ENCODE results near the gene CACNB4.

The CACNB4 gene

GRCh38 chr2:151845481-151845880 is 253.4 kb downstream of the CACNB4 start:
- no peak for DNase-seq

GRCh38 chr2:151844211-151844896 is 254.5 kb downstream of the CACNB4 start:
- no peak for DNase-seq

- DNase-seq: no peak
Observed at GRCh38 chr2:151843691-151844061, 255.2 kb downstream of the CACNB4 start.

- no peak for DNase-seq
Observed at GRCh38 chr2:151842830-151843690, 255.8 kb downstream of the CACNB4 start.

GRCh38 chr2:151841047-151841424 is 257.8 kb downstream of the CACNB4 start:
- no peak for DNase-seq

- DNase-seq: no peak
Observed at GRCh38 chr2:151840216-151841046, 258.4 kb downstream of the CACNB4 start.

GRCh38 chr2:151837926-151838325 is 260.9 kb downstream of the CACNB4 start:
- DNase-seq: no peak

GRCh38 chr2:151833984-151834383 is 264.9 kb downstream of the CACNB4 start:
- no peak for DNase-seq

GRCh38 chr2:151830961-151831360 is 267.9 kb downstream of the CACNB4 start:
- no peak for DNase-seq

GRCh38 chr2:151828890-151829324 is 269.9 kb downstream of the CACNB4 start:
- no peak for DNase-seq

- peak; percentile 97 for DNase-seq
Observed at GRCh38 chr2:151828143-151828889, 270.5 kb downstream of the CACNB4 start, which contains the start of gene ARL5A. Gene ARL5A (minus strand): TSS chr2:151828421. CDS start chr2:151828176, 245 bp downstream.

- peak; percentile 75 for DNase-seq
Observed at GRCh38 chr2:151827564-151828142, 271.2 kb downstream of the CACNB4 start.

GRCh38 chr2:151826737-151827157 is 272.1 kb downstream of the CACNB4 start:
- DNase-seq: no peak

- DNase-seq: no peak
Observed at GRCh38 chr2:151824886-151825285, 274.0 kb downstream of the CACNB4 start.

- no peak for DNase-seq
Observed at GRCh38 chr2:151823651-151824050, 275.2 kb downstream of the CACNB4 start.

GRCh38 chr2:151819920-151820319 is 278.9 kb downstream of the CACNB4 start:
- no peak for DNase-seq

GRCh38 chr2:151817929-151818328 is 280.9 kb downstream of the CACNB4 start:
- no peak for DNase-seq

- DNase-seq: no peak
Observed at GRCh38 chr2:151816843-151817242, 282.0 kb downstream of the CACNB4 start.

GRCh38 chr2:151815821-151816489 is 282.9 kb downstream of the CACNB4 start:
- no peak for DNase-seq

GRCh38 chr2:151810489-151810888 is 288.4 kb downstream of the CACNB4 start:
- DNase-seq: no peak

- DNase-seq: no peak
Observed at GRCh38 chr2:151809073-151809383, 289.8 kb downstream of the CACNB4 start.

All from activated CD8-positive, alpha-beta memory T cell treated with anti-CD3 and anti-CD28 coated beads, Interleukin-2, amount 50 U/mL, for 48 hours (primary cell).